BE2C (cell line): ENCODE data around the gene CCDC106.
A peak's percentile ranks its signal among the peaks of the same experiment; 100 is the strongest.

Experiments used
- DNase-seq: peaks from one replicate; pipeline ENCODE4 v3.0.0-alpha.2; 2020
- H3K27me3 ChIP-seq: fragments of 250-450 bp; sonication (Bioruptor Pico); 2 replicates; pipeline ENCODE4 v1.5.1; 2020; ENCODE audit warnings: mild to moderate bottlenecking
- H3K36me3 ChIP-seq: fragments of 250-450 bp; sonication (Bioruptor Pico); 2 replicates; pipeline ENCODE4 v1.5.1; 2020; ENCODE audit warnings: mild to moderate bottlenecking
- H3K4me1 ChIP-seq: fragments of 250-450 bp; sonication (Bioruptor Pico); 2 replicates; pipeline ENCODE4 v1.5.1; 2020
- H3K4me3 ChIP-seq: 2 replicates; pipeline ENCODE4 v1.5.1; 2011; ENCODE audit warnings: low read depth, low read length
- H3K9me3 ChIP-seq: fragments of 250-450 bp; sonication (Bioruptor Pico); 2 replicates; pipeline ENCODE4 v1.5.1; 2020
- CTCF ChIP-seq: IDR thresholded peaks from 2 replicates; pipeline ENCODE4 v1.5.1; 2012; ENCODE audit warnings: mild to moderate bottlenecking, low read depth, low read length

CCDC106 gene

GRCh38 chr19:55658846-55659459 is 10.9 kb downstream of the CCDC106 start:
- Histone ChIP-seq H3K4me1 (no peaks in the 10 kb centered on the region), H3K36me3 (peaks cover 78% of the 10 kb centered on the region), H3K4me3 (no peak overlapping the region), H3K9me3 (no peaks in the 10 kb centered on the region), H3K27me3 (no peaks in the 10 kb centered on the region)
- no peak for TF ChIP-seq CTCF
- DNase-seq = no peak

- no peak for DNase-seq
- Histone ChIP-seq H3K9me3 (no peaks in the 10 kb centered on the region), H3K4me3 (no peak overlapping the region), H3K4me1 (no peaks in the 10 kb centered on the region), H3K27me3 (no peaks in the 10 kb centered on the region), H3K36me3 (peaks cover 87% of the 10 kb centered on the region)
- no peak for TF ChIP-seq CTCF
These were observed 11.8 kb downstream of the CCDC106 start for GRCh38 chr19:55659822-55660221.

- TF ChIP-seq CTCF = no peak
- no peaks in the 10 kb centered on the region for H3K27me3 ChIP-seq
- H3K4me1 ChIP-seq = no peaks in the 10 kb centered on the region
- H3K4me3 ChIP-seq = no peak overlapping the region
- no peak for DNase-seq
- no peaks in the 10 kb centered on the region for H3K9me3 ChIP-seq
- H3K36me3 ChIP-seq = peaks cover 89% of the 10 kb centered on the region
These were observed 12.4 kb downstream of the CCDC106 start for GRCh38 chr19:55660404-55660803.

- Histone ChIP-seq H3K4me3 (no peak overlapping the region), H3K9me3 (no peaks in the 10 kb centered on the region), H3K36me3 (peaks cover 89% of the 10 kb centered on the region), H3K27me3 (no peaks in the 10 kb centered on the region), H3K4me1 (no peaks in the 10 kb centered on the region)
- DNase-seq = peak; percentile 11
- no peak for TF ChIP-seq CTCF
These were observed 13.0 kb downstream of the CCDC106 start for GRCh38 chr19:55660991-55661390.

GRCh38 chr19:55661826-55662225 is 13.8 kb downstream of the CCDC106 start:
- Histone ChIP-seq H3K4me3 (no peak overlapping the region), H3K9me3 (no peaks in the 10 kb centered on the region), H3K4me1 (no peaks in the 10 kb centered on the region), H3K36me3 (peaks cover 89% of the 10 kb centered on the region), H3K27me3 (no peaks in the 10 kb centered on the region)
- no peak for TF ChIP-seq CTCF
- no peak for DNase-seq

- H3K36me3 ChIP-seq = peaks cover 93% of the 10 kb centered on the region
- TF ChIP-seq CTCF = no peak
These were observed 16.0 kb downstream of the CCDC106 start for GRCh38 chr19:55663846-55664536.

More at GRCh38 chr19:55663846-55664536, 16.0 kb downstream of the CCDC106 start:
- H3K4me3 ChIP-seq = no peak overlapping the region
- H3K27me3 ChIP-seq = no peaks in the 10 kb centered on the region
- H3K9me3 ChIP-seq = no peaks in the 10 kb centered on the region
- no peak for DNase-seq
- no peaks in the 10 kb centered on the region for H3K4me1 ChIP-seq
